SKM-1 (cell line): ENCODE measurements around the gene ZNF217.
"Not testable (repeated sequence)": the region's sequence is repeated elsewhere in the genome, so short reads cannot be mapped to it uniquely, and the experiment has no call there.

Source experiments
- DNase-seq: peaks from one replicate; lab custom pipeline; 2025; ENCODE audit not compliant: unreplicated experiment; lab: John Stamatoyannopoulos, UW

ZNF217 gene

GRCh38 chr20:53598140-53599043 is 4.8 kb upstream of the ZNF217 start:
- DNase-seq = no peak

GRCh38 chr20:53597521-53598120 is 4.0 kb upstream of the ZNF217 start:
- DNase-seq = no peak

GRCh38 chr20:53597030-53597482 is 3.4 kb upstream of the ZNF217 start:
- no peak for DNase-seq

- DNase-seq = not testable (repeated sequence)
Observed at GRCh38 chr20:53596189-53597001, 2.8 kb upstream of the ZNF217 start.

GRCh38 chr20:53595742-53596141 is 2.1 kb upstream of the ZNF217 start:
- DNase-seq = not testable (repeated sequence)

- DNase-seq = no peak
Observed at GRCh38 chr20:53595018-53595378, 1.4 kb upstream of the ZNF217 start.

- peak; percentile 81 for DNase-seq
Observed at GRCh38 chr20:53594068-53595017, 704 bp upstream of the ZNF217 start.

GRCh38 chr20:53592992-53593465 is 610 bp downstream of the ZNF217 start:
- no peak for DNase-seq

- DNase-seq = not testable (repeated sequence)
Observed at GRCh38 chr20:53592454-53592991, 1.1 kb downstream of the ZNF217 start.

GRCh38 chr20:53591941-53592441 is 1.6 kb downstream of the ZNF217 start:
- DNase-seq = not testable (repeated sequence)

GRCh38 chr20:53591206-53591741 is 2.4 kb downstream of the ZNF217 start:
- DNase-seq = not testable (repeated sequence)

GRCh38 chr20:53590608-53591007 is 3.0 kb downstream of the ZNF217 start:
- DNase-seq = not testable (repeated sequence)

GRCh38 chr20:53590122-53590521 is 3.5 kb downstream of the ZNF217 start:
- DNase-seq = not testable (repeated sequence)

GRCh38 chr20:53589321-53590065 is 4.1 kb downstream of the ZNF217 start:
- not testable (repeated sequence) for DNase-seq

GRCh38 chr20:53587157-53587703 is 6.4 kb downstream of the ZNF217 start:
- DNase-seq = not testable (repeated sequence)

- no peak for DNase-seq
Observed at GRCh38 chr20:53586640-53587039, 7.0 kb downstream of the ZNF217 start.

- DNase-seq = not testable (repeated sequence)
Observed at GRCh38 chr20:53585910-53586309, 7.7 kb downstream of the ZNF217 start.

- DNase-seq = not testable (repeated sequence)
Observed at GRCh38 chr20:53585004-53585569, 8.6 kb downstream of the ZNF217 start.
